ENCODE results near the gene DNER.

Gene DNER

DNA sequence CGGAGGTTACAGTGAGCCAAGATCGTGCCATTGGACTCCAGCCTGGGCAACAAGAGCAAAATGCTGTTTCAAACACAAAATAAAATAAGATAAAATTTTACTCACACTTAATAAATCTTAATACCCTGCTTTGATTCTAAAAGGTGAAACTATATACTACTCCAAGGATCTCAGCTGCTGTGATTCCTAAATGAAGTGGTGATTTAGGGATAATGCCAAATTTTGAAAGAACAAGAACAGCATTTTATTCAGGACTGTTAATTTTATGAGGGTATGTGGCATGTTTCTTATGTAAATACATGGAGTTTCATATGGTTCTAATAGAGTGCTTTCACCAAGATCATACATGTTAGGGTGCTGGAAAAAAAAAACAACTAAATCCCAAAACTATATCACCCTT lies 243.6 kb downstream of the DNER start:
- DNase-seq (ENCODE audit: insufficient read length, low spot score) (no peak), FAIRE-seq (no peak)
- TF ChIP-seq POLR2A (IDR thresholded peaks at IDR 0.05; ENCODE audit: low read depth, low read length): no peak

DNA sequence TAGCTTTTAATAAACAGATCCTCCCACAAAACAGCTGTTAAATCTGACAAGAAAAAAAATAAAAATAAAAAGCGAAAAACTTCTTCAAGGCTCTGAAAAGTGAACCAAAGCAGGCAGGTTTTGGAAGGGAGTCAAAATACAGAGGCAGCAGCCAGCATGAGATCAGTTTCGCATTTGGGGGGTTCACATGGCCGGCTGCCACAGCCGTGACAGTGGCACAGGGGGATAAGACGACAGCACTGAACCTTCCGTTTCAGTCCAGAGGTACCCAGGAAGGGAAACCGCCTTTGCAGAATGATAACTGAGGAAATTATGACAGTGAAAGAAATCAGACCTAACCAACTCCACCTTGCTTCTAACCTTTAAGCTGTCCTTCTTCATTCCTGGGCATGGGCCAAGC lies 246.6 kb downstream of the DNER start:
- no peak for DNase-seq (ENCODE audit: insufficient read length, low spot score)
- TF ChIP-seq POLR2A (IDR thresholded peaks at IDR 0.05; ENCODE audit: low read depth, low read length): no peak
- no peak for FAIRE-seq

DNA sequence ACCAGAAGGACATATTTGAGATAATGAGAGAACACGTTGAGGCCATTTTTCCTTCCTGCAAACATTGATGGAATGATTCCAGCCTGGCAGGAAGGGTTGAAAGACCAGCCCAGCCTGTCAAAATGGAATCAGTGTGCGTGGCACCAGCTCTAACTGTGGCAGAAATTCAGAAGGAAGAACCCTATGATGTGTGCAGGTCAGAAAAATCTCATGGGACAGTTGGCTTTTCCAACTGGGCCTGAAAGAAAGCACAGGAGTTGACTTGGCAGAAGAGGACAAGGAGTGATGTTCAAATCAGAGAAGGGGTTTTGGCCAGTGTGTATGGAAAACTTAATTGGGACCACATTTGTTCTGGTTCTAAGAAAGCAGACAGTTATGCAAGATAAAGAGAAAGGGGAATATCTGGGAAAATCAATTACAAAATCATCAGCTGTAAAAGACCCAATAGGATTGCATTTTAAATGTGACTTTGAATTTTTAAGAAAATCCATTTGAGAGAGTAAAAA lies 250.5 kb downstream of the DNER start:
- FAIRE-seq: no peak
- no peak for DNase-seq (ENCODE audit: insufficient read length, low spot score)
- no peak for TF ChIP-seq POLR2A (IDR thresholded peaks at IDR 0.05; ENCODE audit: low read depth, low read length)

DNA sequence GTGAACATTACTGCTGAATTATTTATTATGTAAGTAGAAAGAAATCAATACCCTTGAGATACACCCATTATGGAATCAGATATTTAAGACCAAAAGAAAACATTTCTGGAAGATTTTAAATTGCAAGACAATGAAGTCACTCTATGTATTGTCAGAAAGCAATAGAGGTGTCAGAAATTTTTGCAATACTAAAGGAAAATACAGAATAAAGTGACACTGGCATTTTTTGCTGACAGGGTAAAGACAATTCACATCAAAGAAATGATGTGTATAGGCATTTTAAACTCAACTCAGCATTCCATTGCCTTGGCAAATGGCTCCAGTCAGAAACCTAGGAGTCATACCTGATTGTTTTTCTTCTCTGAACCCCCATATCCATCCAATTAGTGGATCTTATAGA lies 252.2 kb downstream of the DNER start:
- FAIRE-seq: peak; percentile 50
- TF ChIP-seq POLR2A (IDR thresholded peaks at IDR 0.05; ENCODE audit: low read depth, low read length): no peak
- no peak for DNase-seq (ENCODE audit: insufficient read length, low spot score)

DNA sequence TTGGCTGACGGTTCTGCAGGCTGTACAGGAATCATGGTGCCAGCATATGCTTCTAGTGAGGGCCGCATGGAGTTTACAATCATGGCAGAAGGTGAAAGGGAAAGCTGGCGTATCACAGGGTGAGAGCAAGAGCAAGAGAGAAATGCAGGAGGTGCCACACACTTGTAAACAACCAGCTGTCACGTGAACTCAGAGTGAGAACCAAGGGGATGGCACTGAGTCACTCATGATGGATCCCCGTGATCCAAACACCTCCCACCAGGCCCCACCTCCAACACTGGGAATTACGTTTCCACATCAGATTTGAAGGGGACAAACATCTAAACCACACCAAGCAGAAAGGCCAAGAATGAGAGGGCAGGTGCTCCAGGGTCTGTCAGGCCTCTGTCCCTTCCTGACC lies 258.3 kb downstream of the DNER start:
- no peak for DNase-seq (ENCODE audit: insufficient read length, low spot score)
- no peak for TF ChIP-seq POLR2A (IDR thresholded peaks at IDR 0.05; ENCODE audit: low read depth, low read length)
- FAIRE-seq: peak; percentile 60

DNA sequence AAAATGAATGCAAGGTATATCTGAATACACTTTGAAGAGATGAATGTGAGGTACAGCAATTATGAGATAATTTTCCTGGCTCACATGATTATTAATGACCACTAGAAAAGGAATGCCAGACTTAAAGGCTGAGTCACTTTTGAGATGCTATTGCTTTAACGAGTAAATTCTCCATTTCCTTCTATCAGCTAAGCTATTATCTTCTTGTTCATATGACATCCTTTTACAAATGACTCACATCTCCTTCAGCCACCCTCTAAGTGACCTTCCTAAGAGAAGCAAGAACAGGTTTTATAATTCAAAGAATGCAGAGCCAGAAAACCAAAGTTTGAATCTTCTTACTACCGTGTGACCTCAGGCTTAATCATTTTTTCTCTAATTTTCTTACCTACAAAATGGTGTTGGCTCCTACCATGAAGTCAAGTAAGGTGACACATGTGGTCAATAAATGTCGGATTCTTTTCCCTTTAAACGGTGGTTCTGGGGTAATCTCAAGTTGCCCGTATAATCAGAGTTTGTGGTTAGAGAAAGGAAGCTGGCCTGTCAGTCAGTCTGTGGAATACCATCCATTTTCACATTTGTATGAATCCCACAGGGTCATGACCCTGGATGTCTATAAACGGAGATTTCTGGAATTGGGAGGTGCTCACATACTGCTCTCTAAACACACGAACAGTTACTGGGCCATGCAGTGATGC lies 259.3 kb downstream of the DNER start:
- TF ChIP-seq POLR2A (IDR thresholded peaks at IDR 0.05; ENCODE audit: low read depth, low read length): no peak
- DNase-seq (ENCODE audit: insufficient read length, low spot score): peak; percentile 23
- FAIRE-seq: peak; percentile 96

DNA sequence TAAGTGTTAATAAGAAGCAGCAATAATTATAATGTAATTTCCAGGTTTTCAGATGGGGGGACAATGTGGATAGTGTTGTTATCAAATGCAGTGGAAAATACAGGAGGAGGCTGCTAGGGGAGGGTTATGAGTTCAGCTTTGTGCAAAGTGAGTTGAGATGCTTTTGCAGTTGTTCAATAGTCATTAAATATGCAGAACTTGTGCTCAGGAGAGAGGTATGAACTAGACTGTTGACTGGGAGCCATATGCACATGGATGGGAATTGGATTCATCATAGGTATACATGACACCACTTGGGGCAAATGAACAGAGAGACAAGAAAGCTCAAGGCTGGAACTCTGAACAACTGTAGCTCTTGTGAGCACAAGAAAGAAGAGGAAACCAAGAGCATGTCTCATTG lies 261.1 kb downstream of the DNER start:
- DNase-seq (ENCODE audit: insufficient read length, low spot score) (no peak), FAIRE-seq (no peak)
- no peak for TF ChIP-seq POLR2A (IDR thresholded peaks at IDR 0.05; ENCODE audit: low read depth, low read length)

DNA sequence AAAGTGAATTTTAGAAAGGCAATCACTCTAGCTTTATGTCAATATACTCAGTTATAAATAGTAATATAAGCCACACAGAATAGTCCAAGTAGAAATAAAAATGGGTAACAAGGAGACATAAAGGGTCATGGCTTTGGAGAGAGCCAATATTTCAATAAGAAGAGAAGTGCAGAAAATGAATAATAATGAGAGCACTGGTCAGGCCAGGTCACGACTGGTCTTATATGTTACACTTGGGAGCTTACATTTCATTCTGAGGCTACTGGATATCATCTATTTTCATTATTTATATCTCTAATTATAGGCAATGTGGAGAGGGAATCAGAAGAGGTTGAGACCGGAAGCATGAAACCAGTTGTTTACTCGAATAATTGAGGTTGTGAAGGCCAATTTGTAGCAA lies 262.5 kb downstream of the DNER start:
- FAIRE-seq (no peak), DNase-seq (ENCODE audit: insufficient read length, low spot score) (no peak)
- TF ChIP-seq POLR2A (IDR thresholded peaks at IDR 0.05; ENCODE audit: low read depth, low read length): no peak

DNA sequence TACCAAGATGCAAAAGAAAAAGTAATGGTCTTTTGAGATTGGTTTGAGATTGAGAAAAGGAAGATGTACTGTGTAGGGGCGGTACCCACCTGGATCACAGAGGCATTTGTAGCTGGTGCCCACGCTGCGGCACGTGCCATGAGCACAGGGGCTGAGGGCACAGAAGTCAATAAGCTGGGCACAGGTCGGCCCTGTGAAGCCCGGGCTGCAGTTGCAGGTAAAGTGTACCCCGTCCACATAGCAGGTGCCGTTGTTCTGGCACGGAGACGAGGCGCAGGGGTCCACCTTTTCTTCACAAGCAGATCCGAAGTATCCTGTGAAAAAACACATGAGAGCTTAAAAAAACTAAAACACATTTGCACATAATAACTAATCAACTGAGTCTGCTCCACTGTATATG lies 267.1 kb downstream of the DNER start:
- TF ChIP-seq POLR2A (IDR thresholded peaks at IDR 0.05; ENCODE audit: low read depth, low read length): no peak
- FAIRE-seq: no peak
- DNase-seq (ENCODE audit: insufficient read length, low spot score): no peak

DNA sequence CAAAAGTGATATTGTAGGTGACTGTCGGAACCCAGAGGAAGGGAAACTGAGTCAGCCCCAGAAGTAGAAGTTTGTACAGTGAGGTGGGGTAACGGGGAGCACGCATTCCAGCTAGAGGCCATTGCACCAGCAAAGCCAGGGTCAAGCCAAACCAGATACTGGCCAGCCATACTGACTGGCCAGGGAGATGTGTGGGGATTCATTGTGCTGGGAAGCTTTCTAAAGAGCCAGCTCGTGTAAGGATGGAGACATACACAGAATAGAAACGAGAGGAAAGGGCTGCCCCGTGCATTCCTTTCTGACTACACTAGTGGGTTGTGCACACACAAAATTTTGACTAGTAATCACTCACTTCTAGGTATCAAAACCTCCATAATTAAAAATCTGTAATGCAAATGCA lies 268.0 kb downstream of the DNER start:
- TF ChIP-seq POLR2A (IDR thresholded peaks at IDR 0.05; ENCODE audit: low read depth, low read length): no peak
- DNase-seq (ENCODE audit: insufficient read length, low spot score) (no peak), FAIRE-seq (no peak)

DNA sequence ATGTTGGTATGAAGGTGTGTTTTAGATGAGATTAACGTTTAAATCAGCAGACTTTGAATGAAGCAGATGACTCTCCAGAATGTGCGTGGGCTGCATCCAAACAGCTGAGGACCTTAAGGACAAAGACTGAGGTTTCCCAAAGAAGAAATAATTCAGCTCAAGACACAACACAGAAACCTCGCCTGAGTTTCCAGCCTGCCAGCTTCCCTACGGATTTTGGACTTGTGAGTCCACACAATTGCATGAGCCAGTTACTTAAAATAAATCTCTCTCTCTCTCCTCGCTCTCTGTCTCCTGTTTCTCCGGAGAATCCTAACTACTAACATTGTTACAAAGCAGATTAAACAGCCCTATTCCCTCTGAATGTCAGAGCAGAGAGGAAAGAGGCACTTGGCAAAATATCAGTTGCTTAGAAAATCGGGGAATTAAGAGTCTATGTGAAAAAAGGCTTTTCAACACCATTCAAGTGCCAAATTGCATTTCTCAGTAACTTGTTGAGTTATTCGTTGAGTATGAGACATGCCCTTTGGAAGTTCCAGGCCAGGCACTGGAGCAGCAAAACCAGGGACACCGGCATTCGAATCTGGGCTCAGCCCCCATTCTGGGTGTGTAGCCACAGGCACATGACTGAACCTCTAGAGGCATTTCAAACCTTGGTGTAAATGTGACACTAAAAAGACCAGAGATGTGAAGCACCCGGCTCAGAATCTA lies 268.7 kb downstream of the DNER start:
- TF ChIP-seq POLR2A (IDR thresholded peaks at IDR 0.05; ENCODE audit: low read depth, low read length): no peak
- FAIRE-seq: peak; percentile 38
- DNase-seq (ENCODE audit: insufficient read length, low spot score): no peak

DNA sequence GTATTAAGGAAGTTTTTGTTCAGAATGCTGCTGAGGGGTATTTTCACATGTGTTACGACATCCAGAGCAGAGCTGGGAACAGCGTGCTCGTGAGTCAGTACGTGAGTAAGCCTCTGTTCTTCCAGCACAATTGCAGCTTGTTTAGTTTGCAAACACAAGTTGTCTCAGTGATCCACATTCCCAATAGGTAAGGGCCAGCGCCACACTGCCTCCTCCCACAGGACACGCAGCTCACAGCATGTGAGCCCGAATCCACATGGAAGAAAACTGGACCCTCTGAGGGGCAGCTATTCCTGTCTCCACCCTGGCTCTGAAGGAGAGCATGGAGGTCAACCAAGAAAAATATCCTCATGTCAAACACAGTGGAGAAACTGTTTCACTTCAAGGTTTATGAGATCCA lies 269.3 kb downstream of the DNER start:
- no peak for TF ChIP-seq POLR2A (IDR thresholded peaks at IDR 0.05; ENCODE audit: low read depth, low read length)
- DNase-seq (ENCODE audit: insufficient read length, low spot score) (peak; percentile 56), FAIRE-seq (peak; percentile 96)

DNA sequence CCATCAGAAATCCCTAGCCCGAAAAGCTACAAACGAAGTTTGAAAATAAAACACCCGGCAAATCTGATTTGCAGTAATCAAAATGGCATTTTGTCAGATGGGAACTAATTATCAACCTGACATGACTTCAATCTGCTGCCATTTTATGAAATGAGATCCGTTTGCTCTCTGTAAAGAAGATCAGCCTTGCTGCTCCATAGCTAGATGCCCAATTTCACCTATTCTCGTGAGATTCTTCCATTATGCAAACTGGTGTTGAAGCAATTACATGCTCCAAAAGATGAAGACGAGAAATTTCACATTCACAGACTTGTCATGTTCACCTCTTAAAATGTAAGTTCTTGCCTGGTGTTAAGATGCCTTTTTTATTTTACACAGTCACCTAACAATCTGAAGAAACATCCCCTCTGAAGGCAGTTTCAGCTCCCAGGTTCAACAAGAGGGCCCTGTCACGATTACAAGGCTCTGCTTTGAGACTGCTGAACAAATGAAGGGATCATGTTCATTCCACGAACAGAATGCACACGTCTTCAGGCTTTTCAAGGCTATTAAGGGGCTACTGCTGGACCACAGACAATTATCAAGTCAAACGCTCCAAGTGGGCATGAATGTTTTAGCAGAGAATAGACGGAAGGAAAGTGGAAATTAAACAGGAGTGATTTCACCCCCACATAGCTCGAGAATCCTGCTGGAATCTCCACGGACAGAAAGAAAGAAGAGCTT lies 270.6 kb downstream of the DNER start:
- FAIRE-seq (no peak), DNase-seq (ENCODE audit: insufficient read length, low spot score) (no peak)
- TF ChIP-seq POLR2A (IDR thresholded peaks at IDR 0.05; ENCODE audit: low read depth, low read length): no peak

DNA sequence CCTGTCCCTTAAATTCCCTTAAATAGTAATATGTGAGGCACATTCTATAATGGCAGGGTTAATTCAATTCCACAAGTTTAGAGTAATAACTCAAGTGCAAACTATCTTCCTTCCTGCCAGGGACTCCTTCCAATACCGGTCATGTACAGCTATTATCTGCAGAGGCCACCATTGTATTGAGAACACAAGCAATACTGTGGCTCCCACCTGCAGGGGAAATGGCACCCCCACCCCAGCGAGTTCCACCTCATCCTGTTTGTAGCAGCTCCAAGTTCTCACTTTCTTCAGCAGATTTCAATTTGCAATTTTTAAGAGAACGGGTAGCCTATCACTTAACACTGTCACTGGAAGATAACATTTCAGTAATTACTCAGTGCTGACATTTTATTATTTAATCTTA lies 271.2 kb downstream of the DNER start:
- TF ChIP-seq POLR2A (IDR thresholded peaks at IDR 0.05; ENCODE audit: low read depth, low read length): no peak
- DNase-seq (ENCODE audit: insufficient read length, low spot score) (no peak), FAIRE-seq (no peak)

Data from H54 (cell line).